ENCODE measurements around the gene PCDH15. TPM values are rescaled to one million over a fixed set of nuclear protein-coding genes. Genes with fewer than 3 reads are reported as not detected.

Gene PCDH15
- total RNA-seq (2021): 0.61 and 0.75 TPM in 2 replicates
- long read RNA-seq, partial matches to known transcripts: 0 of 1 reads
- long read RNA-seq, other reads (novel, unspliced or antisense): 1 of 1 reads

GRCh38 chr10:54800741-54801421 is at the start of gene PCDH15:
Gene PCDH15, minus strand, starts transcription at chr10:54801231. Its CDS starts 136,969 bp downstream, at chr10:54664262.
- Histone ChIP-seq H3K27me3 (ENCODE audit: insufficient read depth, low read length) (no peaks in the 10 kb centered on the region), H2AFZ (ENCODE audit: low read length) (no peak within 1 kb of the TSS), H3K18ac (ENCODE audit: insufficient read length, low read depth, low read length) (no peak within 1 kb of the TSS), H4K20me1 (ENCODE audit: control insufficient read depth, insufficient read depth, insufficient read length) (no peaks in the 10 kb centered on the region), H4K5ac (ENCODE audit: insufficient read length, low read depth, low read length) (no peak within 1 kb of the TSS), H3K79me1 (ENCODE audit: insufficient read depth, low read depth, low read length, poor library complexity, severe bottlenecking) (no peaks in the 10 kb centered on the region), H3T11ph (ENCODE audit: low read length) (no peak within 1 kb of the TSS), H3K27ac (ENCODE audit: insufficient read length, low read depth, low read length) (no peak within 1 kb of the TSS), H4K8ac (replicated peaks; ENCODE audit: insufficient read length, low read depth, low read length) (no peak within 1 kb of the TSS), H3K4ac (ENCODE audit: low read depth, low read length) (no peak within 1 kb of the TSS), H3K4me1 (ENCODE audit: insufficient read depth, low read length) (no peaks in the 10 kb centered on the region), H3K14ac (ENCODE audit: insufficient read depth, low read length) (no peak within 1 kb of the TSS; the same call in 1 of the 2 replicates), H2BK20ac (ENCODE audit: low read depth, low read length, poor library complexity, severe bottlenecking) (no peak within 1 kb of the TSS), H3K56ac (ENCODE audit: insufficient read length, low read depth, low read length) (no peak within 1 kb of the TSS), H4K91ac (ENCODE audit: insufficient read length, low read depth, low read length) (no peak within 1 kb of the TSS), H2BK12ac (ENCODE audit: insufficient read length, low read depth, low read length) (no peak within 1 kb of the TSS), H2BK15ac (ENCODE audit: low read depth, low read length) (no peak within 1 kb of the TSS), H3K23me2 (ENCODE audit: insufficient read length, low read depth, low read length, poor library complexity, severe bottlenecking) (no peaks in the 10 kb centered on the region), H3K79me2 (ENCODE audit: insufficient read depth, low read length) (no peaks in the 10 kb centered on the region), H2BK120ac (ENCODE audit: low read depth, low read length, poor library complexity, severe bottlenecking) (no peak within 1 kb of the TSS), H3K9ac (ENCODE audit: extremely low read depth, insufficient read length, low read length) (no peak within 1 kb of the TSS), H3K4me2 (ENCODE audit: insufficient read depth, insufficient read length, low read length) (no peak within 1 kb of the TSS), H2AK5ac (ENCODE audit: insufficient read length, low read length) (no peak within 1 kb of the TSS), H3K9me3 (ENCODE audit: control insufficient read depth, low read depth, low read length) (no peaks in the 10 kb centered on the region), H2BK5ac (ENCODE audit: insufficient read length, low read length) (no peak within 1 kb of the TSS), H3K23ac (ENCODE audit: insufficient read length, low read depth, low read length) (no peak within 1 kb of the TSS)
- peak; percentile 66 for TF ChIP-seq CTCF (conservative IDR thresholded peaks at IDR 0.05)
- WGBS (ENCODE audit: extremely low coverage, insufficient read length, low lambda C conversion rate): no CpG with 5 or more reads among the region's 10 CpGs
- Mint-ChIP-seq H3K36me3 (ENCODE audit: insufficient read depth in 1 of 3, low read depth in 3 of 3) (no peaks in the 10 kb centered on the region), H3K27ac (no peak within 1 kb of the TSS; a peak in 1 of 7 replicates), H3K9me3 (no peaks in the 10 kb centered on the region), H3K4me3 (no peak within 1 kb of the TSS), H3K4me1 (peaks cover 8 to 13% of the 10 kb centered on the region in 2 experiments), H3K27me3 (ENCODE audit: low read depth) (peaks cover 2% of the 10 kb centered on the region; the same call in 1 of the 2 replicates)
- peak; percentile 74 for DNase-seq

Data from H9 (cell line).